HG03469 (cell line): Measurements from ENCODE around the gene ADPRM.

Source experiments
- ATAC-seq: cut with Tn5 transposase; IDR thresholded peaks from one replicate; pipeline ENCODE4 v1.9.1; 2021; ENCODE audit warnings: mild to moderate bottlenecking, moderate library complexity, moderate number of reproducible peaks; ENCODE audit not compliant: unreplicated experiment

Gene ADPRM

GRCh38 chr17:10738521-10739258 is 41.3 kb downstream of the ADPRM start:
- no peak for ATAC-seq

GRCh38 chr17:10739386-10739785 is 42.0 kb downstream of the ADPRM start:
- ATAC-seq = no peak

- ATAC-seq = no peak
Observed at GRCh38 chr17:10741416-10742135, 44.2 kb downstream of the ADPRM start.

- ATAC-seq = no peak
Observed at GRCh38 chr17:10742431-10742830, 45.0 kb downstream of the ADPRM start.

GRCh38 chr17:10743316-10744009 is 46.1 kb downstream of the ADPRM start:
- ATAC-seq = no peak

- no peak for ATAC-seq
Observed at GRCh38 chr17:10744501-10745000, 47.2 kb downstream of the ADPRM start.

- no peak for ATAC-seq
Observed at GRCh38 chr17:10745231-10745630, 47.8 kb downstream of the ADPRM start.

GRCh38 chr17:10748531-10749181 is 51.3 kb downstream of the ADPRM start:
- no peak for ATAC-seq

- ATAC-seq = no peak
Observed at GRCh38 chr17:10750210-10750609, 52.8 kb downstream of the ADPRM start.

GRCh38 chr17:10751563-10751962 is 54.2 kb downstream of the ADPRM start:
- no peak for ATAC-seq

GRCh38 chr17:10752696-10753095 is 55.3 kb downstream of the ADPRM start:
- ATAC-seq = no peak

- ATAC-seq = no peak
Observed at GRCh38 chr17:10754109-10754508, 56.7 kb downstream of the ADPRM start.

GRCh38 chr17:10754861-10755591 is 57.6 kb downstream of the ADPRM start:
- ATAC-seq = no peak

- ATAC-seq = no peak
Observed at GRCh38 chr17:10755592-10756127, 58.3 kb downstream of the ADPRM start.

- ATAC-seq = no peak
Observed at GRCh38 chr17:10756185-10756584, 58.8 kb downstream of the ADPRM start.

GRCh38 chr17:10756619-10757018 is 59.2 kb downstream of the ADPRM start:
- no peak for ATAC-seq

GRCh38 chr17:10757067-10757466 is 59.7 kb downstream of the ADPRM start:
- ATAC-seq = no peak

GRCh38 chr17:10757647-10758046 is 60.3 kb downstream of the ADPRM start:
- no peak for ATAC-seq

- ATAC-seq = no peak
Observed at GRCh38 chr17:10758062-10758461, 60.7 kb downstream of the ADPRM start.
